LNCaP clone FGC (cell line): Measurements from ENCODE around the gene SORCS2.

Experiments
- DNase-seq: peaks from one replicate; pipeline ENCODE4 v3.0.0-alpha.2; 2011; ENCODE audit warnings: low read depth
- H3K4me3 ChIP-seq: 2 replicates; pipeline ENCODE4 v1.5.1; 2011; ENCODE audit warnings: mild to moderate bottlenecking, low read depth, low read length, control low read depth
- TF ChIP-seq, protein P1 (sequence below): IDR thresholded peaks from 2 replicates; pipeline ENCODE4 v1.5.1; 2012; ENCODE audit warnings: mild to moderate bottlenecking; ENCODE audit not compliant: control insufficient read depth, insufficient read depth; ENCODE audit errors: extremely low read depth

Gene SORCS2

DNA sequence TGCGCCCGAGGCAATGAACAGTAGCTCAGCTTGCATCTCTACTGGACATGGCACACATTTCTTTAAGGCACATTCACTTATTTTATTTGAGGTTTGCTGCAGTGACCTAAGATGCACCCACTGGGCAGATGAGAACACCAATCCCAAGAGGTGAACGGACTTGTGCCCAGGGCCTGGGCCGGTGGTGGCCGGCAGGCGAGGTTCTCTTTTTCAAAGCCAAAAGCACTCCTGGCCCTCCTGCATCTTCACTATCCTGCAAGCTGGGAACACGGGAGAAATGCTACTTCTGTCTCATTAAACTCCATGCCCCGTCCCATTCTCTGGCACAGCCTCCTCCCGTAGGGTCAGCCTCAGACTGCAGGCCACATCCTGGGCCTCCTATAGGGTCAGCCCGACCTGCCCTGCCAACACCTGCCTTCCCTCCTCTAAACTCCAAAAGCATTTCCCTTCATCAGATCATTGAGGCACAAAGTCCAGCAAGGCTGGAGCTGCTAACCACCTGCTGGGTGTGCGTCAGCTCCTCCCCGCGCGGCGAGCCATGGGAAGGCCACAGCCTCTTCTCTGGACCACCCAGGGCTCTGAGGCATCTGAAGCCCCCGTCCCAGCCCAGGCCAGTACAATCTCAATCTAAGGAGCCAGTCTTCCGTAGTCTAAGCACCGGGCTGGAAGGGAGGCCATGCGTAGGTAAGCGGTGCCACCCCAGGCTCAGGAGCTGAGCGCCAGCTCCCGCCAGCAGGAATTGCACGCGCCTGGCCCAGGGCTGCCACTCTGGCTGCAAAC, 581.3 kb downstream of the SORCS2 start:
- no peak overlapping the region for H3K4me3 ChIP-seq
- TF ChIP-seq, protein P1, sequence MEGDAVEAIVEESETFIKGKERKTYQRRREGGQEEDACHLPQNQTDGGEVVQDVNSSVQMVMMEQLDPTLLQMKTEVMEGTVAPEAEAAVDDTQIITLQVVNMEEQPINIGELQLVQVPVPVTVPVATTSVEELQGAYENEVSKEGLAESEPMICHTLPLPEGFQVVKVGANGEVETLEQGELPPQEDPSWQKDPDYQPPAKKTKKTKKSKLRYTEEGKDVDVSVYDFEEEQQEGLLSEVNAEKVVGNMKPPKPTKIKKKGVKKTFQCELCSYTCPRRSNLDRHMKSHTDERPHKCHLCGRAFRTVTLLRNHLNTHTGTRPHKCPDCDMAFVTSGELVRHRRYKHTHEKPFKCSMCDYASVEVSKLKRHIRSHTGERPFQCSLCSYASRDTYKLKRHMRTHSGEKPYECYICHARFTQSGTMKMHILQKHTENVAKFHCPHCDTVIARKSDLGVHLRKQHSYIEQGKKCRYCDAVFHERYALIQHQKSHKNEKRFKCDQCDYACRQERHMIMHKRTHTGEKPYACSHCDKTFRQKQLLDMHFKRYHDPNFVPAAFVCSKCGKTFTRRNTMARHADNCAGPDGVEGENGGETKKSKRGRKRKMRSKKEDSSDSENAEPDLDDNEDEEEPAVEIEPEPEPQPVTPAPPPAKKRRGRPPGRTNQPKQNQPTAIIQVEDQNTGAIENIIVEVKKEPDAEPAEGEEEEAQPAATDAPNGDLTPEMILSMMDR = no peak
- no peak for DNase-seq

DNA sequence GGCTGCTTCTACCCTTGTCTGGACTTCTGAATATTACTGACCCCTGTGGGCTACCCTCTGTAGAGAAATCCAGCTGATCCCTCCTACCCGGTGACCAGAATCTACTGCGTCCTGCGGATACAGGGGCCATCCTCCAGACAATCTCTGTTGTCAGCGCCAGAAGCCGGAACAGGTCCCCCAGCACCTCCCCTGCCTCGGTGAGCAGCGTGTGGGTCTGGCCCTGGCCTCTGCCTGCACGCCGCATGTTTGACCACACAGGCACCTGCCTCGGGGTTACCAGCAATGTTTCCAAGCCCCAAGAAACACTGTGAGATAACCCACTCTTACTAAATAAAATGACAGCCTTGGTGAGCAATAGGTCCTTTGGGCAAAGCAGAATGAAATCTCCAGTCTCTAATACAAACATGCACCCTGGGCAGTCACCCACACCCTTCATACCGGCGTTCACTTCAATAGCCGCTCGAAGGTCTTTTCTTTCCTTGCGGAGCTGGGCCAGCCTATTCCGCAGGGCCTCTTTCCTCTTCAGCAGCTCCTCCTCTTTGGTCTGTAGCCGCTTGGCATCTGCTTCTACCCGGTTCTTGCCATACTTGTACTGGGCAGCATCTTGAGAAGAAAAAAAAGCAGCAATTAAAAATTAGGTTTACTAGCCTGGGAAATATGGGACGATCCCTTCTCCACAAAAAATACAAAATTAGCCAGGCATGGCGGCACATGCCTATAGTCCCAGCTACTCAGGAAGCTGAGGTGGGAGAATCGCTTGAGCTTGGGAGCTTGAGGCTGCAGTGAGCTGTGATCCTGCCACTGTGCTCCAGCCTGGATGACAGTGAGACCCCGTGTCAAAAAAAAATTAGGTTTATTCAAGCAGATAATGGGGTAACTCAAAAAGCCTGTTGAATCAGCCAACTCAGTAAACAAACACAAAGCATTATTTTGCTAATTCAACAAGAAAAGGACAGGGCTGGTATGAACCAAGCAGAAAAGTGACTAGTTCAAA, 582.3 kb downstream of the SORCS2 start:
- TF ChIP-seq, protein P1 = no peak
- DNase-seq = no peak
- no peak overlapping the region for H3K4me3 ChIP-seq

DNA sequence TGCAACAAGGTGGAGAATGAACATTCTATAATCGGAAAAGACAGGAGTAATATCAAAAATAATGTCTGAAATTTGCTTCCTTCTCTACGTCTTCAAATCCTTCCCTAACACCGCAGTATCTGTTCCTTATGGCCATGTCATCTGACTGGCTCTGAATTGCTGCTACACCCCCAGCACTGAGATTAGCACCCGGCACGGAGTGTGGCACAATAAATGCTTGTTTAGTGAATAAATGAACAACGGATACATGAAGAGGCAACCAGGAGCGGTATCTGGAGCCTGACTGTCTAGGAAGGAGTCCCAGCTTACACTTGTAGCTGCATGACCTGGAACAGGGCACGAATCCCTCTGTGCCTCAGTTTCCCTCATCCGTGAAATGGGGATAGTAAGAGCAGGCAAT, 583.1 kb downstream of the SORCS2 start:
- H3K4me3 ChIP-seq = no peak overlapping the region
- TF ChIP-seq, protein P1 = no peak
- DNase-seq = no peak

DNA sequence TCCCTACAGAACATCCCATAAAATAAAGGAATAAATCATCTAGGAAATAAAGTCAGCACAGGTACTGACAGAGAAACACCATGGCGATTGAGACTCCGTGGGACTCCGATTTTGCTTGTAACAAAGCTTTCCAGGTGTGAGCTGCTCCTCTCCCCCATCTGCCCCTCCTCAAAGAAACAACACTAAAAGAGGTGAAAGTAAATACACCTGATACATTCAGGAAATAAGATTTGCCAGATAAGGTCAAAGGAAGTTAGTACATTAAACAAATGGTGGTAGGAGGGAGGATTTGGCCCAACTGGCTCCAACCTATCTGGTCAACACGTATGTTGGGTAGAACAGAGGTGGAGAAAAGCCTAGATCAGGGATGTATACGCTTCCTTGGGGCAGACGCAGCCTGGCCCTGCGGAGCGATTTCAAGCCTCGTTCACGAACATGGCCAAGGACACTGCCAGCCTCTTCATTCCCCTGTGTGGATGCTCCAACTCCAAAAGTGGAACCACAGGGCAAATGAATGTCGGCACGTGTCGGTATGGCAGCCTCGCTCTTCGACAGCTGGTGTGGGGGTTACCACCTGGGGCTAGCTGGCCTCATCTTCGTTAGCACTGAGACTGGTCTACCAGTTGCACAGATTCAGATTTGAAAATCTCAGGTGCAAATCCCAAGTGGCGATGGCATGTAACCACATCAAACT, 584.8 kb downstream of the SORCS2 start:
- H3K4me3 ChIP-seq = no peak overlapping the region
- DNase-seq = peak; percentile 77
- TF ChIP-seq, protein P1 = no peak

DNA sequence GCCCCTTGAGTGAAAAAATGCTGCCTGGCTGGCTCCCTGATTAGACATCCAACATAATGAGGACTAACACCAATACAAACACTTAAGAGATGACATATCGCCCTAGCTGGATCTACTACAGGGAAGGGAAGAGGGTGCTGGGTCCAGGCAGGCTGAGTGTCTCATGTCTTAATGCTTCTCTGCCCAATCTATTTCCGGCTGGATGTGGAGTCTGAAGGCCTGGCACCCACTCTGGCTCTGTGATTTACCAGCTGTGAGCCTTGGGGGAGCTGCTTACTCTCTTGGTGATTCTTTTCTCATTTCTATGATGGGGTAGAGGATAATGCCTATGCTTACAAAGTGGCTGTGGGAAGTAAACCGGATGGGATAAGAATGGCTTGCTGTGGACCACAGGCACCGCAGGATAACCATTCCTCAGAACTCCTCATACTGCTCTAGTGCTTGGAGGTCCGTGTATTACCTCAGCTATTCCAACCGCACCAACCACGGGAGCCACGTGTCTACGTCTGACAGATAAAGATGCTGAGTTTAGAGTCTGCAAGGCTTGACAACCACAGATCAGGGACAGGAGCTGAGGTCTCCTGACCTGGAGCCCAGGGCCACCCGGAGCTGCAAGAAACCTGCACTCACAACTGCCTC, 585.7 kb downstream of the SORCS2 start:
- TF ChIP-seq, protein P1 = no peak
- no peak overlapping the region for H3K4me3 ChIP-seq
- DNase-seq = no peak

DNA sequence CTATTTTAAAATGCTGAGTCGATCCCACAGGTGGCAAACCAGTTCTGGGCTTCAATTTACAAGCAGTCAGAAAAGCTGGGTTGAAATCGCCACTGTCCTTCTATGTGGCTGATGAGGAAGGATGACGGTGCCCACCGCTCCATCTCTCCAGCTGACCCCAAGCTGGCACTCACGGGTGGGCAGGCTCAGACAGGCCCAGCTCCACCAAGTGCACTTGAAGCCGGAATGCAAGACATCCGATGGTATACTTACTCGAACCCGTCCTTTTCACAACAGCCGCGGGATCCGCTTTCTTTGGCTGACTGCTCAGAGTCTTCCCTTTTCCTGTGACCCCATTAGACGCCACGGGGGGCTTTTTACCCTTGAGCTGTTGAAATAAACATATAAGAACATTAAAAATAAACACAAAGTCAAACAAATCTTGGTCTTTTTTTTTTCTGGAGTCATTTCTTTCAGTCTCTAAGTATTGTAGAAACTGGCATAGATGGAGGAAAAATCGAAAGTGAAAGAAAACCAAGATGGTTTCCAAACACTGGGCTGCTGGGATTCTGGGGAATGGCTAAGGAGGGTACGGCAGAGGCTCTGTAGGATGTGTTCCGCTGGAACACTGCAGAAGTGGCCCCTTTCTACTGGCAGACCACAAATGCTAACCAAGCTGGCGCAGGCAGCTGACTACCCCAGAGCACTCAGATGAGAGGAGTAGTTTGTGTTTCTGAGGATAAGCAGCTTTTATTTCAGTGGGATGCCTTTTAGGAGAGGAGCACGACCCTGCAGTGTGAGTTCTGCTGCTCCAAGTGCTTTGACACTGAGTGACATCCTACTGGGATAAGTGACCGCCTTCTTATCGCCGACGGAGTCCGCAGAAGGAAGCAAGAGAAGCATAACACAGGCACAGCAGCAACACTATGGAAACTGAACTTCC, 586.4 kb downstream of the SORCS2 start:
- TF ChIP-seq, protein P1 = no peak
- DNase-seq = no peak
- H3K4me3 ChIP-seq = no peak overlapping the region
